ENCODE data around the gene PLPPR2. TPM values are rescaled to one million over a fixed set of nuclear protein-coding genes. Genes with fewer than 3 reads are reported as not detected.

The PLPPR2 gene
- total and polyA plus RNA-seq, 9 donors: 11.6 to 42.5 (median 31.3) TPM

DNA sequence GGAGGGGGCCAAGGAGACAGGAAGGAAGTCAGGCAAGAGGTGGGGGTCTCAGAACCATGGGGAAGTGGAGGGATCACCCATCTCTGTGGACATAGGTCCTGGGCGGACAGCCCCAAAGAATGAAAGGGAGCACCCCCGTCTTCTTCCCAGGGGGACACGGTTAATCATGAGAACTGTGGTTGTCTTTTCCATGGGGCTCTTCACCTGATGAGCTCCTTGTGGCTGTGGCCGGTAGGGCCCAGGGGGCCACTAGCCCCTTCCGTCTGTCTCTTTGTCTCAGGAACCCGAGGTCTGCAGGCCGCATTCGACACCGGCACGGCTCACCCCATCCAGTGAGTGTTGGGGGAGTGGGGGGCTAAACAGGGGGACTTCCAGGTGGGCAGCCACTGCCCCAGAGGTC is 8.6 kb downstream of the PLPPR2 start:
- H3K27me3 ChIP-seq: no peaks in the 10 kb centered on the region
- DNase-seq: no peak
- H3K4me1 ChIP-seq (ENCODE audit: insufficient read depth): no peaks in the 10 kb centered on the region
- WGBS, 3 donors: 82 to 92% (median 86%) methylated on average over 10 of the region's 10 CpGs
- intact Hi-C loops (cut with DNase I): no loop called here
- no peak overlapping the region for H3K27ac ChIP-seq
- H3K9me3 ChIP-seq: no peaks in the 10 kb centered on the region
- H3K4me3 ChIP-seq: no peak overlapping the region
- H3K36me3 ChIP-seq: no peaks in the 10 kb centered on the region
- TF ChIP-seq, protein P1, sequence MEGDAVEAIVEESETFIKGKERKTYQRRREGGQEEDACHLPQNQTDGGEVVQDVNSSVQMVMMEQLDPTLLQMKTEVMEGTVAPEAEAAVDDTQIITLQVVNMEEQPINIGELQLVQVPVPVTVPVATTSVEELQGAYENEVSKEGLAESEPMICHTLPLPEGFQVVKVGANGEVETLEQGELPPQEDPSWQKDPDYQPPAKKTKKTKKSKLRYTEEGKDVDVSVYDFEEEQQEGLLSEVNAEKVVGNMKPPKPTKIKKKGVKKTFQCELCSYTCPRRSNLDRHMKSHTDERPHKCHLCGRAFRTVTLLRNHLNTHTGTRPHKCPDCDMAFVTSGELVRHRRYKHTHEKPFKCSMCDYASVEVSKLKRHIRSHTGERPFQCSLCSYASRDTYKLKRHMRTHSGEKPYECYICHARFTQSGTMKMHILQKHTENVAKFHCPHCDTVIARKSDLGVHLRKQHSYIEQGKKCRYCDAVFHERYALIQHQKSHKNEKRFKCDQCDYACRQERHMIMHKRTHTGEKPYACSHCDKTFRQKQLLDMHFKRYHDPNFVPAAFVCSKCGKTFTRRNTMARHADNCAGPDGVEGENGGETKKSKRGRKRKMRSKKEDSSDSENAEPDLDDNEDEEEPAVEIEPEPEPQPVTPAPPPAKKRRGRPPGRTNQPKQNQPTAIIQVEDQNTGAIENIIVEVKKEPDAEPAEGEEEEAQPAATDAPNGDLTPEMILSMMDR (IDR thresholded peaks at IDR 0.05): no peak
- TF ChIP-seq POLR2A (IDR thresholded peaks at IDR 0.05) (no peak), EP300 (IDR thresholded peaks at IDR 0.05) (no peak)

DNA sequence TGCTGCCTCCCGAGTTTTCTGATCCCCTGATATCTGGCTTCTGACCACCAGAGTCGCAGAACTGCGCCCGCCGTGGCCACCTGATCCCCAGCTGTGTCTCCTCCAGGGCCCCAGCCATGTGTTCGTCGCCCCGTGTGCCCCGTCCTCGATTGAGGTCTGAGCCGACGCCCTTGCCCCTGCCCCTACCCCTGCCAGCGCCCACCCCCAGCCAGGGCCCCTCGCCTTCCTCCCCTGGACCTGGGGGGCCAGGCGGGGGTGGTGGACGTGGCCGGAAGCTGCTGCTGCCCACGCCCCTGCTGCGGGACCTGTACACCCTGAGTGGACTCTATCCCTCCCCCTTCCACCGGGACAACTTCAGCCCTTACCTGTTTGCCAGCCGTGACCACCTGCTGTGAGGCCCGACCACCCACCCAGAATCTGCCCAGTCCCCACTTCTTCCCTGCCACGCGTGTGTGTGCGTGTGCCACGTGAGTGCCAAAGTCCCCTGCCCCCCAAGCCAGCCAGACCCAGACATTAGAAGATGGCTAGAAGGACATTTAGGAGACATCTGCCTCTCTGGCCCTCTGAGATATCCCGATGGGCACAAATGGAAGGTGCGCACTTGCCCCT is 9.2 kb downstream of the PLPPR2 start:
- TF ChIP-seq, protein P1 (IDR thresholded peaks at IDR 0.05): no peak
- no peak for TF ChIP-seq POLR2A (IDR thresholded peaks at IDR 0.05)
- no peak for TF ChIP-seq EP300 (IDR thresholded peaks at IDR 0.05)
- Histone ChIP-seq H3K4me1 (ENCODE audit: insufficient read depth) (no peaks in the 10 kb centered on the region), H3K4me3 (no peak overlapping the region), H3K9me3 (no peaks in the 10 kb centered on the region), H3K27ac (no peak overlapping the region), H3K27me3 (no peaks in the 10 kb centered on the region), H3K36me3 (no peaks in the 10 kb centered on the region)
- intact Hi-C loops (cut with DNase I): no loop called here
- DNase-seq: no peak
- WGBS, 3 donors: 87 to 89% (median 88%) methylated on average over 28 of the region's 28 CpGs

DNA sequence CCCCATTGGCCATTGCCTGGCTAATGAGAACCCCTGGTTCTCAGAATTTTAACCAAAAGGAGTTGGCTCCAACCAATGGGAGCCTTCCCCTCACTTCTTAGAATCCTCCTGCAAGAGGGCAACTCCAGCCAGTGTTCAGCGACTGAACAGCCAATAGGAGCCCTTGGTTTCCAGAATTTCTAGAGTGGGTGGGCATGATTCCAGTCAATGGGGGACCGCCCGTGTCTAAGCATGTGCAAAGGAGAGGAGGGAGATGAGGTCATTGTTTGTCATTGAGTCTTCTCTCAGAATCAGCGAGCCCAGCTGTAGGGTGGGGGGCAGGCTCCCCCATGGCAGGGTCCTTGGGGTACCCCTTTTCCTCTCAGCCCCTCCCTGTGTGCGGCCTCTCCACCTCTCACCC is 9.7 kb downstream of the PLPPR2 start:
- no peaks in the 10 kb centered on the region for H3K27me3 ChIP-seq
- 63 to 64% (median 63%) methylated on average over 5 of the region's 5 CpGs for WGBS, 3 donors
- no peaks in the 10 kb centered on the region for H3K4me1 ChIP-seq (ENCODE audit: insufficient read depth)
- H3K36me3 ChIP-seq: no peaks in the 10 kb centered on the region
- H3K9me3 ChIP-seq: no peaks in the 10 kb centered on the region
- TF ChIP-seq POLR2A (IDR thresholded peaks at IDR 0.05) (no peak), EP300 (IDR thresholded peaks at IDR 0.05) (no peak)
- TF ChIP-seq, protein P1 (IDR thresholded peaks at IDR 0.05): no peak
- intact Hi-C loops (cut with DNase I): no loop called here
- no peak overlapping the region for H3K4me3 ChIP-seq
- DNase-seq: no peak
- no peak overlapping the region for H3K27ac ChIP-seq

DNA sequence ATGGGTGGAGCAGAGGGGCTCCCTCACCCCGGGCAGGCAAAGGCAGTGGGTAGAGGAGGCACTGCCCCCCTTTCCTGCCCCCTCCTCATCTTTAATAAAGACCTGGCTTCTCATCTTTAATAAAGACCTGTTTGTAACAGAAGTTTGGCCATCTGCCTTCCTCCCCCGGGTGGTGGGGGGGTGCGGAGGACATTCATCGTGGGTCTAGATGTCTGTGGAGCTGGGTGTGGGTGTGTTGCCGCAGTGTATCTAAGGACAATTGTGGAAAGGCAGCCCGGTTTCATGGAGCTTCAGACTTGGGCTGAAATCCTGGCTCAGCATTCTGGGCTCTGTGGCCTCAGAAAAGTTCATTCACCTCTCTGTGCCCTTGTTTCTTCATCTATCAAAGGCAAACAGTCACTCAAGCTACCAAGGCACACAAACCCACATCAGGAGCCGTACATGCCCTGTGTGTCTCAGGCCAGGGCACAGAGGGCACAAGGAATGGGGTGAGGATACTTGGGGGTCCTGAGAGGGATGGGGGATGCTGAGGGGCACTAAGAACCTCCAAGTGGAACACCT is 10.4 kb downstream of the PLPPR2 start:
- WGBS, 3 donors: 40 to 43% (median 42%) methylated on average over 7 of the region's 7 CpGs
- Histone ChIP-seq H3K27ac (no peak overlapping the region), H3K4me3 (no peak overlapping the region), H3K4me1 (ENCODE audit: insufficient read depth) (no peaks in the 10 kb centered on the region), H3K36me3 (no peaks in the 10 kb centered on the region), H3K9me3 (no peaks in the 10 kb centered on the region), H3K27me3 (no peaks in the 10 kb centered on the region)
- no peak for DNase-seq
- TF ChIP-seq, protein P1 (IDR thresholded peaks at IDR 0.05): no peak
- no peak for TF ChIP-seq POLR2A (IDR thresholded peaks at IDR 0.05)
- intact Hi-C loops (cut with DNase I): no loop called here

All from ovary (tissue), 9 donors.